MM.1S (cell line): ENCODE measurements around the gene LAMC3.

ENCODE experiments used
- DNase-seq: peaks from one replicate; pipeline ENCODE4 v3.0.0-alpha.2; 2015
- H2AFZ ChIP-seq: fragments of 300-600 bp; sonication (generic); 2 replicates; pipeline ENCODE4 v1.6.0; 2016; ENCODE audit warnings: antibody characterized with exemption, low read length
- H3F3A ChIP-seq: fragments of 300-600 bp; sonication (generic); 2 replicates; pipeline ENCODE4 v1.6.1; 2016; ENCODE audit warnings: mild to moderate bottlenecking, antibody characterized with exemption, low read length, moderate library complexity, mixed read lengths; ENCODE audit not compliant: insufficient read depth
- H3K27ac ChIP-seq: fragments of 300-600 bp; sonication (generic); 2 replicates; pipeline ENCODE4 v1.5.1; 2016; ENCODE audit warnings: mild to moderate bottlenecking, low read length
- H3K27me3 ChIP-seq: fragments of 300-600 bp; sonication (generic); replicated peaks from 2 replicates; pipeline ENCODE4 v1.6.0; 2016; ENCODE audit warnings: low read length; ENCODE audit not compliant: insufficient read depth
- H3K36me3 ChIP-seq: fragments of 300-600 bp; sonication (generic); replicated peaks from 2 replicates; pipeline ENCODE4 v1.6.1; 2016; ENCODE audit warnings: mild to moderate bottlenecking, low read length, mixed read lengths; ENCODE audit not compliant: insufficient read depth
- H3K4me1 ChIP-seq: fragments of 300-600 bp; sonication (generic); 2 replicates; pipeline ENCODE4 v1.6.1; 2016; ENCODE audit warnings: low read length, mixed read lengths
- H3K4me2 ChIP-seq: fragments of 300-600 bp; sonication (generic); 2 replicates; pipeline ENCODE4 v1.6.0; 2016; ENCODE audit warnings: low read depth, low read length
- H3K4me3 ChIP-seq: fragments of 300-600 bp; sonication (generic); 2 replicates; pipeline ENCODE4 v1.5.1; 2016; ENCODE audit warnings: low read length, mixed read lengths
- H3K79me2 ChIP-seq: fragments of 300-600 bp; sonication (generic); 2 replicates; pipeline ENCODE4 v1.6.1; 2016; ENCODE audit warnings: mixed run types, low read length, mixed read lengths
- H3K9ac ChIP-seq: fragments of 300-600 bp; sonication (generic); 2 replicates; pipeline ENCODE4 v1.6.1; 2016; ENCODE audit warnings: low read length, mixed read lengths
- H3K9me2 ChIP-seq: fragments of 300-600 bp; sonication (generic); replicated peaks from 2 replicates; pipeline ENCODE4 v1.6.1; 2016; ENCODE audit warnings: mild to moderate bottlenecking, low read length, mixed read lengths; ENCODE audit not compliant: insufficient read depth
- H3K9me3 ChIP-seq: fragments of 300-600 bp; sonication (generic); replicated peaks from 2 replicates; pipeline ENCODE4 v1.6.1; 2016; ENCODE audit warnings: mild to moderate bottlenecking, low read length, mixed read lengths; ENCODE audit not compliant: insufficient read depth
- H4K20me1 ChIP-seq: fragments of 300-600 bp; sonication (generic); 2 replicates; pipeline ENCODE4 v1.6.1; 2016; ENCODE audit warnings: mild to moderate bottlenecking, low read length, moderate library complexity, mixed read lengths; ENCODE audit not compliant: insufficient read depth
- EZH2 ChIP-seq: fragments of 300-600 bp; sonication (generic); optimal IDR thresholded peaks from 2 replicates; pipeline ENCODE3; 2017; ENCODE audit warnings: low read depth, mild to moderate bottlenecking, antibody characterized with exemption, low read length, mixed read lengths
- EZH2phosphoT487 ChIP-seq: fragments of 300-600 bp; sonication (generic); IDR thresholded peaks from 2 replicates; pipeline ENCODE4 v1.6.1; 2018; ENCODE audit warnings: antibody characterized with exemption, low read length
- TF ChIP-seq, protein P1 (sequence below): fragments of 300-600 bp; sonication (generic); IDR thresholded peaks from 2 replicates; pipeline ENCODE4 v1.5.1; 2016; ENCODE audit warnings: antibody characterized with exemption, low read length, mixed read lengths

LAMC3 gene

DNA sequence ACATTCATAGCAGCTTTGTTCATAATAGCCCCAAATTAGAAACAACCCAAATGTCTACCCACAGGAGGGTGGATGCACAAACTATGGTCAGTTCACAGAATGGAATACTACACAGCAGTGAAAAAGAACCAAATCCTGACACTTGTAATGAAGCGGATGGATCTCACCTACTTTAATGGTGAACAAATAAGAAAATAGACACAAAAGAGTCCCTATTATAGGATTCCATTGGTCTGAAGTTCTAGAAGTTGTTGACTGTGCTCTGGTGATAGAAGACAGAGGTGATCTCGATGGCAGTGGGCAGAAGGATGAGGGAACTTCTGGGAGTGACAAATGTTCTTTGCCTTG is 20.6 kb upstream of the LAMC3 start:
- Histone ChIP-seq H3K9me2 (no peaks in the 10 kb centered on the region), H3F3A (no peaks in the 10 kb centered on the region), H4K20me1 (no peaks in the 10 kb centered on the region), H3K9ac (no peak overlapping the region), H3K9me3 (no peaks in the 10 kb centered on the region), H3K4me1 (no peaks in the 10 kb centered on the region), H3K27me3 (peaks cover 100% of the 10 kb centered on the region), H2AFZ (no peak overlapping the region), H3K4me3 (no peak overlapping the region), H3K27ac (no peak overlapping the region), H3K4me2 (no peak overlapping the region), H3K79me2 (no peaks in the 10 kb centered on the region), H3K36me3 (no peaks in the 10 kb centered on the region)
- TF ChIP-seq EZH2phosphoT487 (no peak), EZH2 (no peak)
- TF ChIP-seq, protein P1, sequence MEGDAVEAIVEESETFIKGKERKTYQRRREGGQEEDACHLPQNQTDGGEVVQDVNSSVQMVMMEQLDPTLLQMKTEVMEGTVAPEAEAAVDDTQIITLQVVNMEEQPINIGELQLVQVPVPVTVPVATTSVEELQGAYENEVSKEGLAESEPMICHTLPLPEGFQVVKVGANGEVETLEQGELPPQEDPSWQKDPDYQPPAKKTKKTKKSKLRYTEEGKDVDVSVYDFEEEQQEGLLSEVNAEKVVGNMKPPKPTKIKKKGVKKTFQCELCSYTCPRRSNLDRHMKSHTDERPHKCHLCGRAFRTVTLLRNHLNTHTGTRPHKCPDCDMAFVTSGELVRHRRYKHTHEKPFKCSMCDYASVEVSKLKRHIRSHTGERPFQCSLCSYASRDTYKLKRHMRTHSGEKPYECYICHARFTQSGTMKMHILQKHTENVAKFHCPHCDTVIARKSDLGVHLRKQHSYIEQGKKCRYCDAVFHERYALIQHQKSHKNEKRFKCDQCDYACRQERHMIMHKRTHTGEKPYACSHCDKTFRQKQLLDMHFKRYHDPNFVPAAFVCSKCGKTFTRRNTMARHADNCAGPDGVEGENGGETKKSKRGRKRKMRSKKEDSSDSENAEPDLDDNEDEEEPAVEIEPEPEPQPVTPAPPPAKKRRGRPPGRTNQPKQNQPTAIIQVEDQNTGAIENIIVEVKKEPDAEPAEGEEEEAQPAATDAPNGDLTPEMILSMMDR, result no peak
- no peak for DNase-seq

DNA sequence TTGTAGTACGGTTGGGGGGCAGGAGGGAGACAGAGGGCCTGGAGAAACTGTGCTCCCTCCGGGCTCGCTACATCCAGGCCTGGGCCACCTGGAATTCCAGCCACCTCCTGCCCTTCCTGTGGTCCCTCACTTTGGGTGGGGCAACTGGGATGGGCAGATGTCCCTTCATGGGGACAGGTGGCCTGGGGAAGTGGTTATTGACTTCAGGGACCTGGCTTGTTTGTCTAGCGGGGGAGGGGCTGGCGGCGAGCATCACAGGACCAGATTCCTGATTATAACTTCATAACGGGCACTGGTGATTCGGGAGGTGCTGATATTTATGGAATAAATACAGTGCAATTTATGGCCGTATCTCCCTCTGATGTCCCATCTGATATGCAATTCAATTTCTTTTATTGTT is 20.1 kb upstream of the LAMC3 start:
- no peak overlapping the region for H3K4me2 ChIP-seq
- no peaks in the 10 kb centered on the region for H3K4me1 ChIP-seq
- no peaks in the 10 kb centered on the region for H3K9me3 ChIP-seq
- no peaks in the 10 kb centered on the region for H3K36me3 ChIP-seq
- H3K79me2 ChIP-seq, result no peaks in the 10 kb centered on the region
- H3K9ac ChIP-seq, result no peak overlapping the region
- H3K9me2 ChIP-seq, result no peaks in the 10 kb centered on the region
- no peak overlapping the region for H2AFZ ChIP-seq
- H3K4me3 ChIP-seq, result no peak overlapping the region
- H4K20me1 ChIP-seq, result no peaks in the 10 kb centered on the region
- TF ChIP-seq EZH2 (no peak), EZH2phosphoT487 (no peak)
- TF ChIP-seq, protein P1, result no peak
- no peak overlapping the region for H3K27ac ChIP-seq
- peaks cover 100% of the 10 kb centered on the region for H3K27me3 ChIP-seq
- no peaks in the 10 kb centered on the region for H3F3A ChIP-seq
- no peak for DNase-seq

DNA sequence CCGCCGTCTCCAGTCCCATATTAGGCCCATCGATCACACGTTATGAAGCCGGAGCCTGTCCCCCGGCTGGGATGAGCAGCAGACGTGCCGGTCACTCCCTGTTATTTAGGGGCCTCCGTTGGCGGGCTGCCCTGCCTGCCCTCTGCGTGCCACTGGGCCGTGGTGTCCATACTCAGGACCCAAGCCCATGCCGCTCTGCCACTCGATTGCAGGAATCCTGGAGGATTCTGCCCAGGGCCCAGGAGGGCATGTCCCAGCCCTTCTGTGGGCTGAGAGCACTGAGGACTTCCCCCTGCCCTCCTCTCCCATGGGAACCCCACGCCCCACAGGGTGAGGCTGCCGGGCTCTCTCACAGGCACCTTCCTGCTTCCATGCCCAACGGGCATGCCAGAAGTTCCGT is 19.6 kb upstream of the LAMC3 start:
- no peak overlapping the region for H2AFZ ChIP-seq
- H3F3A ChIP-seq, result no peaks in the 10 kb centered on the region
- no peaks in the 10 kb centered on the region for H3K9me3 ChIP-seq
- H3K27me3 ChIP-seq, result peaks cover 100% of the 10 kb centered on the region
- H3K36me3 ChIP-seq, result no peaks in the 10 kb centered on the region
- H3K9ac ChIP-seq, result no peak overlapping the region
- no peak overlapping the region for H3K4me3 ChIP-seq
- no peak for DNase-seq
- H3K27ac ChIP-seq, result no peak overlapping the region
- H4K20me1 ChIP-seq, result no peaks in the 10 kb centered on the region
- H3K4me1 ChIP-seq, result no peaks in the 10 kb centered on the region
- no peaks in the 10 kb centered on the region for H3K9me2 ChIP-seq
- H3K79me2 ChIP-seq, result no peaks in the 10 kb centered on the region
- no peak overlapping the region for H3K4me2 ChIP-seq
- TF ChIP-seq, protein P1, result no peak
- TF ChIP-seq EZH2phosphoT487 (no peak), EZH2 (no peak)
